HEK293 (cell line): ENCODE results near the gene CDH23.

Source experiments
- CTCF ChIA-PET: fragments of 350-600 bp; formaldehyde crosslinking; extraction: SDS; loops from one replicate; lab custom pipeline; 2021; ENCODE audit warnings: antibody characterized with exemption; lab: Yijun Ruan, JAX
- POLR2A ChIA-PET: fragments of 300-600 bp; formaldehyde crosslinking; extraction: SDS; loops from one replicate; lab custom pipeline; 2020; ENCODE audit warnings: antibody characterized with exemption, inconsistent platforms; lab: Yijun Ruan, JAX
- H3K27ac ChIP-seq: fragments of 200-500 bp; sonication (Bioruptor generic); 2 replicates; pipeline ENCODE4 v1.5.1; 2014; ENCODE audit warnings: low read depth, low read length, control low read depth, inconsistent platforms; ENCODE audit errors: extremely low read depth
- H3K36me3 ChIP-seq, 2 experiments: fragments of 200-500 bp in 1 of 2; sonication (Bioruptor generic) in 1 of 2; 1 replicate in 1 of 2; 2 replicates in 1 of 2; pipeline ENCODE4 v1.5.1; 2014 to 2017; ENCODE audit warnings: inconsistent platforms in 2 of 2, low read length in 2 of 2; ENCODE audit not compliant: control insufficient read depth in 2 of 2, insufficient read depth in 1 of 2
- H3K4me1 ChIP-seq: fragments of 200-500 bp; sonication (Bioruptor generic); 2 replicates; pipeline ENCODE4 v1.5.1; 2014; ENCODE audit warnings: mild to moderate bottlenecking, low read length, inconsistent platforms; ENCODE audit not compliant: control insufficient read depth, insufficient read depth
- H3K4me3 ChIP-seq: 2 replicates; pipeline ENCODE4 v1.5.1; 2011; ENCODE audit warnings: low read depth, mild to moderate bottlenecking, control low read depth, low read length, moderate library complexity
- H3K9me3 ChIP-seq: fragments of 200-500 bp; sonication (Bioruptor generic); 2 replicates; pipeline ENCODE4 v1.5.1; 2014; ENCODE audit warnings: low read depth, low read length, inconsistent platforms; ENCODE audit not compliant: control insufficient read depth, insufficient read depth
- GLIS1 ChIP-seq: fragments of 450-650 bp; formaldehyde crosslinking; IDR thresholded peaks from 2 replicates; pipeline ENCODE4 v1.5.1; 2016; ENCODE audit warnings: missing biosample characterization, missing genetic modification characterization
- HOXC10 ChIP-seq: sonication (generic); formaldehyde crosslinking; IDR thresholded peaks from 2 replicates; pipeline ENCODE4 v1.8.1; 2023; ENCODE audit warnings: mild to moderate bottlenecking, missing genetic modification reagents
- RBAK ChIP-seq: fragments of 450-650 bp; formaldehyde crosslinking; IDR thresholded peaks from 2 replicates; pipeline ENCODE4 v1.5.1; 2016; ENCODE audit warnings: missing biosample characterization, missing genetic modification characterization
- TCF7L2 ChIP-seq: IDR thresholded peaks from 2 replicates; pipeline ENCODE4 v1.6.1; 2011; ENCODE audit warnings: low read depth, mild to moderate bottlenecking, inconsistent platforms, low read length, moderate library complexity, borderline replicate concordance
- YY1 ChIP-seq: fragments of 450-650 bp; formaldehyde crosslinking; IDR thresholded peaks from 2 replicates; pipeline ENCODE4 v1.5.1; 2018; ENCODE audit warnings: missing biosample characterization, missing genetic modification characterization
- ZFP69B ChIP-seq: fragments of 450-650 bp; formaldehyde crosslinking; IDR thresholded peaks from 2 replicates; pipeline ENCODE4 v1.5.1; 2016; ENCODE audit warnings: missing biosample characterization, missing genetic modification characterization
- ZNF211 ChIP-seq: fragments of 450-650 bp; formaldehyde crosslinking; IDR thresholded peaks from 2 replicates; pipeline ENCODE4 v1.5.1; 2016; ENCODE audit warnings: low read depth, missing biosample characterization, missing genetic modification characterization
- ZNF248 ChIP-seq: fragments of 450-650 bp; formaldehyde crosslinking; IDR thresholded peaks from 2 replicates; pipeline ENCODE4 v1.5.1; 2017; ENCODE audit warnings: missing biosample characterization, missing genetic modification characterization
- ZNF292 ChIP-seq: fragments of 450-650 bp; formaldehyde crosslinking; IDR thresholded peaks from 2 replicates; pipeline ENCODE4 v1.5.1; 2016; ENCODE audit warnings: low read depth, missing biosample characterization, missing genetic modification characterization, borderline replicate concordance
- ZNF311 ChIP-seq: fragments of 450-650 bp; formaldehyde crosslinking; IDR thresholded peaks from 2 replicates; pipeline ENCODE4 v1.5.1; 2017; ENCODE audit warnings: missing biosample characterization, missing genetic modification characterization, borderline replicate concordance
- ZNF324 ChIP-seq: fragments of 450-650 bp; formaldehyde crosslinking; IDR thresholded peaks from 2 replicates; pipeline ENCODE4 v1.5.1; 2016; ENCODE audit warnings: missing biosample characterization, missing genetic modification characterization
- ZNF501 ChIP-seq: fragments of 450-650 bp; formaldehyde crosslinking; IDR thresholded peaks from 2 replicates; pipeline ENCODE4 v1.5.1; 2016; ENCODE audit warnings: missing biosample characterization, missing genetic modification characterization
- ZNF596 ChIP-seq: fragments of 450-650 bp; IDR thresholded peaks from 2 replicates; pipeline ENCODE4 v1.5.0; 2018; ENCODE audit warnings: missing biosample characterization, mild to moderate bottlenecking, missing genetic modification characterization, moderate library complexity
- ZNF658 ChIP-seq: fragments of 450-650 bp; formaldehyde crosslinking; IDR thresholded peaks from 2 replicates; pipeline ENCODE4; 2016; ENCODE audit warnings: missing biosample characterization, missing genetic modification characterization
- ZNF701 ChIP-seq: fragments of 450-650 bp; formaldehyde crosslinking; IDR thresholded peaks from 2 replicates; pipeline ENCODE4 v1.5.1; 2016; ENCODE audit warnings: missing biosample characterization, missing genetic modification characterization
- ZNF785 ChIP-seq: fragments of 450-650 bp; formaldehyde crosslinking; IDR thresholded peaks from 2 replicates; pipeline ENCODE4 v1.5.1; 2016; ENCODE audit warnings: missing biosample characterization, missing genetic modification characterization
- TF ChIP-seq, protein P1 (sequence below): fragments of 450-650 bp; formaldehyde crosslinking; IDR thresholded peaks from 2 replicates; pipeline ENCODE4 v1.5.1; 2016; ENCODE audit warnings: missing biosample characterization, missing genetic modification characterization
- TF ChIP-seq, protein P2 (sequence below): fragments of 450-650 bp; formaldehyde crosslinking; IDR thresholded peaks from 2 replicates; pipeline ENCODE4 v1.5.1; 2017; ENCODE audit warnings: missing biosample characterization, mild to moderate bottlenecking, missing genetic modification characterization, moderate library complexity
- TF ChIP-seq, protein P3 (sequence below): sonication (generic); formaldehyde crosslinking; IDR thresholded peaks from 2 replicates; pipeline ENCODE4 v1.8.1; 2022; ENCODE audit warnings: mild to moderate bottlenecking, moderate library complexity, missing genetic modification reagents
- TF ChIP-seq, protein P4 (sequence below): fragments of 450-650 bp; formaldehyde crosslinking; IDR thresholded peaks from 2 replicates; pipeline ENCODE4 v1.5.1; 2016; ENCODE audit warnings: missing biosample characterization, missing genetic modification characterization
- TF ChIP-seq, protein P5 (sequence below): fragments of 450-650 bp; formaldehyde crosslinking; IDR thresholded peaks from 2 replicates; pipeline ENCODE4 v1.5.1; 2017; ENCODE audit warnings: missing biosample characterization, missing genetic modification characterization
- TF ChIP-seq, protein P6 (sequence below): fragments of 450-650 bp; formaldehyde crosslinking; IDR thresholded peaks from 2 replicates; pipeline ENCODE4 v1.5.1; 2016; ENCODE audit warnings: missing biosample characterization, missing genetic modification characterization
- TF ChIP-seq, protein P7 (sequence below): fragments of 450-650 bp; formaldehyde crosslinking; IDR thresholded peaks from 2 replicates; pipeline ENCODE4 v1.5.1; 2016; ENCODE audit warnings: missing biosample characterization, missing genetic modification characterization

CDH23 gene

DNA sequence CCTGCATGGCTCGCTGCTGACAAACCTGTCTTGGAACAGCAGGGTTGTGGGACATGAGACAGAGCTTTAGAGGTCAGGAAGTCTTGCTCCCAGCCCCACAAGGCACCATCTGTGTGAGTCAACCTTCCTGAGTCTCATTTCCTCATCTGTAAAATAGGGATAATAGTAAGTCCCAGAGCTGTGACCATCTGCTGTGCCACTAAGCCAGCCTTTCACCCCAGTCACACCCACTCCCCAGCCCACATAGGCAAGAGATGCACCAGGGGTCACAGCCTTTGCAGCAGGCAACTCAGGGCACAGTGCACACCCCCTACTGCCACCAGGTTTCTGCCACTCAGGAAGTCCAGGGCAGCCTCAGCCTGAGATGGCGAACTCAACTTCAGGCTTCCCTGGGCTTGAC is 29.4 kb upstream of the CDH23 start (continued):
- TF ChIP-seq ZNF701 (tag by site-specific recombination) (no peak), ZNF292 (no peak), ZNF501 (tag by site-specific recombination) (no peak), ZNF311 (no peak)
- TF ChIP-seq, protein P1, sequence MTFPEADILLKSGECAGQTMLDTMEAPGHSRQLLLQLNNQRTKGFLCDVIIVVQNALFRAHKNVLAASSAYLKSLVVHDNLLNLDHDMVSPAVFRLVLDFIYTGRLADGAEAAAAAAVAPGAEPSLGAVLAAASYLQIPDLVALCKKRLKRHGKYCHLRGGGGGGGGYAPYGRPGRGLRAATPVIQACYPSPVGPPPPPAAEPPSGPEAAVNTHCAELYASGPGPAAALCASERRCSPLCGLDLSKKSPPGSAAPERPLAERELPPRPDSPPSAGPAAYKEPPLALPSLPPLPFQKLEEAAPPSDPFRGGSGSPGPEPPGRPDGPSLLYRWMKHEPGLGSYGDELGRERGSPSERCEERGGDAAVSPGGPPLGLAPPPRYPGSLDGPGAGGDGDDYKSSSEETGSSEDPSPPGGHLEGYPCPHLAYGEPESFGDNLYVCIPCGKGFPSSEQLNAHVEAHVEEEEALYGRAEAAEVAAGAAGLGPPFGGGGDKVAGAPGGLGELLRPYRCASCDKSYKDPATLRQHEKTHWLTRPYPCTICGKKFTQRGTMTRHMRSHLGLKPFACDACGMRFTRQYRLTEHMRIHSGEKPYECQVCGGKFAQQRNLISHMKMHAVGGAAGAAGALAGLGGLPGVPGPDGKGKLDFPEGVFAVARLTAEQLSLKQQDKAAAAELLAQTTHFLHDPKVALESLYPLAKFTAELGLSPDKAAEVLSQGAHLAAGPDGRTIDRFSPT (tag by site-specific recombination) = no peak

DNA sequence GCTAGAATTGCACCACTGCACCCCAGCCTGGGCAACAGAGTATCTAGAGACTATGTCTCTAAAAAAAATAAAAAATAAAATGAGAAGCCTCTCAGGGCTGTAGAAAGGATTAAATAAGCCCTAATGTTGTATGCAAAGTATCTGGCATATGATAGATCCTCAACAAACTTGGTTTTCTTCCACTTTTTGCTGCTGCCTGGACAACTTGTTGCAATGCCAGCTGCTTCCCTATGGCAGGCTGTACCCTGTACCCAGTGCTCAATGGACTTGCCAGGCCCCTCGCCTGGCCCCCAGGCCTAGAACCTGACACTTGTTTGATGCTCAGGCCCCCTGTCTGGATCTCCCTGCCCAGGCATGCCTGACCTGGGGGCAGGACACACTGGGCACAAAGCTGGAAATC is 28.5 kb upstream of the CDH23 start:
- CTCF ChIA-PET = interaction anchor here (0.8 to 3.5 kb wide), 3 partner anchors 10 to 16 kb away, joined by 3 to 11 read pairs (median 5); no protein-coding TSS in a partner anchor

More for the DNA sequence above, 28.5 kb upstream of the CDH23 start:
- Histone ChIP-seq H3K36me3 (no peaks in the 10 kb centered on the region), H3K9me3 (no peaks in the 10 kb centered on the region), H3K4me3 (no peak overlapping the region), H3K4me1 (no peaks in the 10 kb centered on the region), H3K27ac (no peak overlapping the region)
- POLR2A ChIA-PET = no interaction called here
- TF ChIP-seq ZNF324 = no peak
- TF ChIP-seq, protein P2, sequence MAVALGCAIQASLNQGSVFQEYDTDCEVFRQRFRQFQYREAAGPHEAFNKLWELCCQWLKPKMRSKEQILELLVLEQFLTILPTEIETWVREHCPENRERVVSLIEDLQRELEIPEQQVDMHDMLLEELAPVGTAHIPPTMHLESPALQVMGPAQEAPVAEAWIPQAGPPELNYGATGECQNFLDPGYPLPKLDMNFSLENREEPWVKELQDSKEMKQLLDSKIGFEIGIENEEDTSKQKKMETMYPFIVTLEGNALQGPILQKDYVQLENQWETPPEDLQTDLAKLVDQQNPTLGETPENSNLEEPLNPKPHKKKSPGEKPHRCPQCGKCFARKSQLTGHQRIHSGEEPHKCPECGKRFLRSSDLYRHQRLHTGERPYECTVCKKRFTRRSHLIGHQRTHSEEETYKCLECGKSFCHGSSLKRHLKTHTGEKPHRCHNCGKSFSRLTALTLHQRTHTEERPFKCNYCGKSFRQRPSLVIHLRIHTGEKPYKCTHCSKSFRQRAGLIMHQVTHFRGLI (tag by site-specific recombination) = no peak
- TF ChIP-seq, protein P3, sequence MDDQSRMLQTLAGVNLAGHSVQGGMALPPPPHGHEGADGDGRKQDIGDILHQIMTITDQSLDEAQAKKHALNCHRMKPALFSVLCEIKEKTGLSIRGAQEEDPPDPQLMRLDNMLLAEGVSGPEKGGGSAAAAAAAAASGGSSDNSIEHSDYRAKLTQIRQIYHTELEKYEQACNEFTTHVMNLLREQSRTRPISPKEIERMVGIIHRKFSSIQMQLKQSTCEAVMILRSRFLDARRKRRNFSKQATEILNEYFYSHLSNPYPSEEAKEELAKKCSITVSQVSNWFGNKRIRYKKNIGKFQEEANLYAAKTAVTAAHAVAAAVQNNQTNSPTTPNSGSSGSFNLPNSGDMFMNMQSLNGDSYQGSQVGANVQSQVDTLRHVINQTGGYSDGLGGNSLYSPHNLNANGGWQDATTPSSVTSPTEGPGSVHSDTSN = no peak
- TF ChIP-seq RBAK (tag by site-specific recombination) = no peak
- no peak for TF ChIP-seq ZNF211 (tag by site-specific recombination)
- TF ChIP-seq, protein P4, sequence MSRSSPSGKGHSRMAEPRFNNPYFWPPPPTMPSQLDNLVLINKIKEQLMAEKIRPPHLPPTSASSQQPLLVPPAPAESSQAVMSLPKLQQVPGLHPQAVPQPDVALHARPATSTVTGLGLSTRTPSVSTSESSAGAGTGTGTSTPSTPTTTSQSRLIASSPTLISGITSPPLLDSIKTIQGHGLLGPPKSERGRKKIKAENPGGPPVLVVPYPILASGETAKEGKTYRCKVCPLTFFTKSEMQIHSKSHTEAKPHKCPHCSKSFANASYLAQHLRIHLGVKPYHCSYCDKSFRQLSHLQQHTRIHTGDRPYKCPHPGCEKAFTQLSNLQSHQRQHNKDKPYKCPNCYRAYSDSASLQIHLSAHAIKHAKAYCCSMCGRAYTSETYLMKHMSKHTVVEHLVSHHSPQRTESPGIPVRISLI (tag by site-specific recombination) = no peak
- no peak for TF ChIP-seq ZFP69B (tag by site-specific recombination)
- TF ChIP-seq TCF7L2 = no peak
- TF ChIP-seq GLIS1 = no peak
- TF ChIP-seq, protein P5, sequence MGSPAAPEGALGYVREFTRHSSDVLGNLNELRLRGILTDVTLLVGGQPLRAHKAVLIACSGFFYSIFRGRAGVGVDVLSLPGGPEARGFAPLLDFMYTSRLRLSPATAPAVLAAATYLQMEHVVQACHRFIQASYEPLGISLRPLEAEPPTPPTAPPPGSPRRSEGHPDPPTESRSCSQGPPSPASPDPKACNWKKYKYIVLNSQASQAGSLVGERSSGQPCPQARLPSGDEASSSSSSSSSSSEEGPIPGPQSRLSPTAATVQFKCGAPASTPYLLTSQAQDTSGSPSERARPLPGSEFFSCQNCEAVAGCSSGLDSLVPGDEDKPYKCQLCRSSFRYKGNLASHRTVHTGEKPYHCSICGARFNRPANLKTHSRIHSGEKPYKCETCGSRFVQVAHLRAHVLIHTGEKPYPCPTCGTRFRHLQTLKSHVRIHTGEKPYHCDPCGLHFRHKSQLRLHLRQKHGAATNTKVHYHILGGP (tag by site-specific recombination) = no peak
- TF ChIP-seq ZNF658 = no peak
- TF ChIP-seq YY1 (tag by site-specific recombination) = no peak
- TF ChIP-seq ZNF248 (tag by site-specific recombination) = no peak
- no peak for TF ChIP-seq ZNF596 (tag by site-specific recombination)
- no peak for TF ChIP-seq ZNF785 (tag by site-specific recombination)
- TF ChIP-seq, protein P6, sequence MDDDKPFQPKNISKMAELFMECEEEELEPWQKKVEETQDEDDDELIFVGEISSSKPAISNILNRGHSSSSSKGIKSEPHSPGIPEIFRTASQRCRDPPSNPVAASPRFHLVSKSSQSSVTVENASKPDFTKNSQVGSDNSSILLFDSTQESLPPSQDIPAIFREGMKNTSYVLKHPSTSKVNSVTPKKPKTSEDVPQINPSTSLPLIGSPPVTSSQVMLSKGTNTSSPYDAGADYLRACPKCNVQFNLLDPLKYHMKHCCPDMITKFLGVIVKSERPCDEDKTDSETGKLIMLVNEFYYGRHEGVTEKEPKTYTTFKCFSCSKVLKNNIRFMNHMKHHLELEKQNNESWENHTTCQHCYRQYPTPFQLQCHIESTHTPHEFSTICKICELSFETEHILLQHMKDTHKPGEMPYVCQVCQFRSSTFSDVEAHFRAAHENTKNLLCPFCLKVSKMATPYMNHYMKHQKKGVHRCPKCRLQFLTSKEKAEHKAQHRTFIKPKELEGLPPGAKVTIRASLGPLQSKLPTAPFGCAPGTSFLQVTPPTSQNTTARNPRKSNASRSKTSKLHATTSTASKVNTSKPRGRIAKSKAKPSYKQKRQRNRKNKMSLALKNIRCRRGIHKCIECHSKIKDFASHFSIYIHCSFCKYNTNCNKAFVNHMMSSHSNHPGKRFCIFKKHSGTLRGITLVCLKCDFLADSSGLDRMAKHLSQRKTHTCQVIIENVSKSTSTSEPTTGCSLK (tag by site-specific recombination) = no peak
- TF ChIP-seq, protein P7, sequence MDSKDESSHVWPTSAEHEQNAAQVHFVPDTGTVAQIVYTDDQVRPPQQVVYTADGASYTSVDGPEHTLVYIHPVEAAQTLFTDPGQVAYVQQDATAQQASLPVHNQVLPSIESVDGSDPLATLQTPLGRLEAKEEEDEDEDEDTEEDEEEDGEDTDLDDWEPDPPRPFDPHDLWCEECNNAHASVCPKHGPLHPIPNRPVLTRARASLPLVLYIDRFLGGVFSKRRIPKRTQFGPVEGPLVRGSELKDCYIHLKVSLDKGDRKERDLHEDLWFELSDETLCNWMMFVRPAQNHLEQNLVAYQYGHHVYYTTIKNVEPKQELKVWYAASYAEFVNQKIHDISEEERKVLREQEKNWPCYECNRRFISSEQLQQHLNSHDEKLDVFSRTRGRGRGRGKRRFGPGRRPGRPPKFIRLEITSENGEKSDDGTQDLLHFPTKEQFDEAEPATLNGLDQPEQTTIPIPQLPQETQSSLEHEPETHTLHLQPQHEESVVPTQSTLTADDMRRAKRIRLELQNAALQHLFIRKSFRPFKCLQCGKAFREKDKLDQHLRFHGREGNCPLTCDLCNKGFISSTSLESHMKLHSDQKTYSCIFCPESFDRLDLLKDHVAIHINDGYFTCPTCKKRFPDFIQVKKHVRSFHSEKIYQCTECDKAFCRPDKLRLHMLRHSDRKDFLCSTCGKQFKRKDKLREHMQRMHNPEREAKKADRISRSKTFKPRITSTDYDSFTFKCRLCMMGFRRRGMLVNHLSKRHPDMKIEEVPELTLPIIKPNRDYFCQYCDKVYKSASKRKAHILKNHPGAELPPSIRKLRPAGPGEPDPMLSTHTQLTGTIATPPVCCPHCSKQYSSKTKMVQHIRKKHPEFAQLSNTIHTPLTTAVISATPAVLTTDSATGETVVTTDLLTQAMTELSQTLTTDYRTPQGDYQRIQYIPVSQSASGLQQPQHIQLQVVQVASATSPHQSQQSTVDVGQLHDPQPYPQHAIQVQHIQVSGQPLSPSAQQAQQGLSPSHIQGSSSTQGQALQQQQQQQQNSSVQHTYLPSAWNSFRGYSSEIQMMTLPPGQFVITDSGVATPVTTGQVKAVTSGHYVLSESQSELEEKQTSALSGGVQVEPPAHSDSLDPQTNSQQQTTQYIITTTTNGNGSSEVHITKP = no peak
- no peak for TF ChIP-seq HOXC10 (CRISPR knock-in tag)
